ENCODE measurements around the gene BSND. TPM values are rescaled to one million over a fixed set of nuclear protein-coding genes. Genes with fewer than 3 reads are reported as not detected.

BSND gene
- total and polyA plus RNA-seq, 9 of the 15 experiments (the other 6 are each of a cell fraction or from before 2014, with no cell fraction given) = not detected

- TF ChIP-seq, protein P1, sequence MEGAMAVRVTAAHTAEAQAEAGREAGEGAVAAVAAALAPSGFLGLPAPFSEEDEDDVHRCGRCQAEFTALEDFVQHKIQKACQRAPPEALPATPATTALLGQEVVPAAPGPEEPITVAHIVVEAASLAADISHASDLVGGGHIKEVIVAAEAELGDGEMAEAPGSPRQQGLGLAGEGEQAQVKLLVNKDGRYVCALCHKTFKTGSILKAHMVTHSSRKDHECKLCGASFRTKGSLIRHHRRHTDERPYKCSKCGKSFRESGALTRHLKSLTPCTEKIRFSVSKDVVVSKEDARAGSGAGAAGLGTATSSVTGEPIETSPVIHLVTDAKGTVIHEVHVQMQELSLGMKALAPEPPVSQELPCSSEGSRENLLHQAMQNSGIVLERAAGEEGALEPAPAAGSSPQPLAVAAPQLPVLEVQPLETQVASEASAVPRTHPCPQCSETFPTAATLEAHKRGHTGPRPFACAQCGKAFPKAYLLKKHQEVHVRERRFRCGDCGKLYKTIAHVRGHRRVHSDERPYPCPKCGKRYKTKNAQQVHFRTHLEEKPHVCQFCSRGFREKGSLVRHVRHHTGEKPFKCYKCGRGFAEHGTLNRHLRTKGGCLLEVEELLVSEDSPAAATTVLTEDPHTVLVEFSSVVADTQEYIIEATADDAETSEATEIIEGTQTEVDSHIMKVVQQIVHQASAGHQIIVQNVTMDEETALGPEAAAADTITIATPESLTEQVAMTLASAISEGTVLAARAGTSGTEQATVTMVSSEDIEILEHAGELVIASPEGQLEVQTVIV (CRISPR knock-in tag; IDR thresholded peaks at IDR 0.05; ENCODE audit: borderline replicate concordance) = no peak
- TF ChIP-seq ZNF24 (IDR thresholded peaks at IDR 0.05) (no peak), THRAP3 (IDR thresholded peaks at IDR 0.05; ENCODE audit: borderline replicate concordance) (no peak), HNRNPUL1 (IDR thresholded peaks at IDR 0.05; ENCODE audit: low read length) (no peak), ETV5 (CRISPR knock-in tag; IDR thresholded peaks at IDR 0.05; ENCODE audit: low read depth) (peak; percentile 86), SMAD3 (CRISPR knock-in tag; conservative IDR thresholded peaks at IDR 0.05) (no peak), ZNF277 (CRISPR knock-in tag; IDR thresholded peaks at IDR 0.05; ENCODE audit: borderline replicate concordance) (no peak), RBFOX2 (IDR thresholded peaks at IDR 0.05; ENCODE audit: low read depth, low read length) (peak; percentile 48; the same call in 1 of the 2 replicates), ETV1 (tag; conservative IDR thresholded peaks at IDR 0.05; ENCODE audit: low read depth) (no peak; the same call in 1 of the 2 replicates), SRSF1 (IDR thresholded peaks at IDR 0.05; ENCODE audit: low read depth, low read length) (no peak), BCOR (IDR thresholded peaks at IDR 0.05) (peak; percentile 83), SIX5 (IDR thresholded peaks at IDR 0.05; ENCODE audit: borderline replicate concordance in 1 of 2, insufficient read depth in 1 of 2, low read depth in 1 of 2, low read length in 2 of 2) (no peak), MAZ (CRISPR knock-in tag; conservative IDR thresholded peaks at IDR 0.05 in 1 of 2, IDR thresholded peaks at IDR 0.05 in 1 of 2) (peak in 1 of 2 experiments; percentile 49; a peak in 1 of 4 replicates), ZBTB43 (CRISPR knock-in tag; IDR thresholded peaks at IDR 0.05) (no peak), TARDBP (IDR thresholded peaks at IDR 0.05) (peak; percentile 59; the same call in 1 of the 2 replicates), SMAD1 (IDR thresholded peaks at IDR 0.05; ENCODE audit: low read depth, low read length, partially characterized antibody) (no peak), USF2 (CRISPR knock-in tag; IDR thresholded peaks at IDR 0.05) (no peak), ZSCAN32 (CRISPR knock-in tag; IDR thresholded peaks at IDR 0.05) (no peak), CREM (IDR thresholded peaks at IDR 0.05; ENCODE audit: low read depth) (peak; percentile 35; the same call in 1 of the 2 replicates), ZNF324 (CRISPR knock-in tag; IDR thresholded peaks at IDR 0.05) (no peak)
- TF ChIP-seq, protein P2, sequence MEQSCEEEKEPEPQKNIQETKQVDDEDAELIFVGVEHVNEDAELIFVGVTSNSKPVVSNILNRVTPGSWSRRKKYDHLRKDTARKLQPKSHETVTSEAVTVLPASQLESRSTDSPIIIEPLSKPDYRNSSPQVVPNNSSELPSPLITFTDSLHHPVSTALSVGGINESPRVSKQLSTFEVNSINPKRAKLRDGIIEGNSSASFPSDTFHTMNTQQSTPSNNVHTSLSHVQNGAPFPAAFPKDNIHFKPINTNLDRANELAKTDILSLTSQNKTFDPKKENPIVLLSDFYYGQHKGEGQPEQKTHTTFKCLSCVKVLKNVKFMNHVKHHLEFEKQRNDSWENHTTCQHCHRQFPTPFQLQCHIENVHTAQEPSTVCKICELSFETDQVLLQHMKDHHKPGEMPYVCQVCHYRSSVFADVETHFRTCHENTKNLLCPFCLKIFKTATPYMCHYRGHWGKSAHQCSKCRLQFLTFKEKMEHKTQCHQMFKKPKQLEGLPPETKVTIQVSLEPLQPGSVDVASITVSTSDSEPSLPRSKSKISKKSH (CRISPR knock-in tag; IDR thresholded peaks at IDR 0.05) = no peak
Observed at GRCh38 chr1:55021942-55022546, 23.3 kb downstream of the BSND start (continued).
